Erythroblast (primary cell): ENCODE data around the gene ZFPM1.

ENCODE experiments used
- DNase-seq, 2 experiments: peaks; one replicate each; lab custom pipeline; 2025; lab: John Stamatoyannopoulos, UW
- GATA1 ChIP-seq: IDR thresholded peaks from 2 replicates; pipeline ENCODE4 v1.6.1; 2011; ENCODE audit warnings: low read depth, mild to moderate bottlenecking, control low read depth, low read length, moderate library complexity
- POLR2A ChIP-seq: IDR thresholded peaks from 2 replicates; pipeline ENCODE4 v1.6.1; 2011; ENCODE audit warnings: mild to moderate bottlenecking, low read length

Gene ZFPM1

GRCh38 chr16:88528902-88529318 is 75.8 kb downstream of the ZFPM1 start:
- DNase-seq: no peak
- TF ChIP-seq POLR2A (no peak), GATA1 (no peak)

GRCh38 chr16:88529596-88529995 is 76.5 kb downstream of the ZFPM1 start:
- TF ChIP-seq GATA1: no peak
- TF ChIP-seq POLR2A: no peak
- no peak for DNase-seq

GRCh38 chr16:88530051-88530857 is 77.2 kb downstream of the ZFPM1 start:
- no peak for DNase-seq
- TF ChIP-seq GATA1 (no peak), POLR2A (no peak)

GRCh38 chr16:88530858-88531203 is 77.8 kb downstream of the ZFPM1 start:
- peak; percentile 76 to 85 for DNase-seq
- no peak for TF ChIP-seq GATA1
- TF ChIP-seq POLR2A: no peak

GRCh38 chr16:88531346-88531745 is 78.3 kb downstream of the ZFPM1 start:
- TF ChIP-seq POLR2A (no peak), GATA1 (no peak)
- DNase-seq: no peak

- TF ChIP-seq GATA1 (no peak), POLR2A (no peak)
Measured at GRCh38 chr16:88531931-88532433, 78.9 kb downstream of the ZFPM1 start.

GRCh38 chr16:88532434-88533241 is 79.6 kb downstream of the ZFPM1 start:
- TF ChIP-seq GATA1 (no peak), POLR2A (no peak)
- no peak for DNase-seq

More at GRCh38 chr16:88531931-88532433, 78.9 kb downstream of the ZFPM1 start:
- no peak for DNase-seq

- no peak for DNase-seq
- TF ChIP-seq POLR2A (no peak), GATA1 (no peak)
Measured at GRCh38 chr16:88533381-88533917, 80.4 kb downstream of the ZFPM1 start.

- TF ChIP-seq GATA1 (no peak), POLR2A (no peak)
- peak; percentile 76 to 84 for DNase-seq
Measured at GRCh38 chr16:88533932-88534637, 81.0 kb downstream of the ZFPM1 start.

- TF ChIP-seq GATA1 (no peak), POLR2A (no peak)
- DNase-seq: peak; percentile 28 to 38
Measured at GRCh38 chr16:88534638-88535190, 81.6 kb downstream of the ZFPM1 start.

GRCh38 chr16:88535191-88535856 is 82.2 kb downstream of the ZFPM1 start:
- TF ChIP-seq GATA1 (no peak), POLR2A (no peak)
- DNase-seq: no peak

GRCh38 chr16:88535857-88536222 is 82.8 kb downstream of the ZFPM1 start:
- TF ChIP-seq POLR2A: no peak
- TF ChIP-seq GATA1: no peak
- DNase-seq: no peak
